Chondrocyte (in vitro differentiated cells): Measurements from ENCODE around the gene FNDC10. TPM values are rescaled to one million over a fixed set of nuclear protein-coding genes. Genes with fewer than 3 reads are reported as not detected.

ENCODE experiments used
- DNase-seq: peaks from one replicate; pipeline ENCODE4 v3.0.0; 2021; ENCODE audit warnings: mixed read lengths, low spot score
- H3K27ac Mint-ChIP-seq: one replicate; pipeline ENCODE4 v1.8.0; 2021; ENCODE audit warnings: mild to moderate bottlenecking, moderate library complexity, mixed read lengths; ENCODE audit not compliant: unreplicated experiment
- H3K27me3 Mint-ChIP-seq: 2 replicates; pipeline ENCODE4 v1.8.0; 2021; ENCODE audit warnings: low read depth, mixed read lengths
- H3K36me3 Mint-ChIP-seq: 2 replicates; pipeline ENCODE4 v1.8.0; 2021; ENCODE audit warnings: low read depth, mixed read lengths
- H3K4me1 Mint-ChIP-seq: 2 replicates; pipeline ENCODE4 v1.8.0; 2021; ENCODE audit warnings: low read depth, mild to moderate bottlenecking, mixed read lengths
- H3K4me3 Mint-ChIP-seq: one replicate; pipeline ENCODE4 v1.8.0; 2021; ENCODE audit warnings: mild to moderate bottlenecking, moderate library complexity, mixed read lengths; ENCODE audit not compliant: unreplicated experiment
- H3K9me3 Mint-ChIP-seq: 2 replicates; pipeline ENCODE4 v1.8.0; 2021; ENCODE audit warnings: low read depth, mixed read lengths
- CTCF ChIP-seq: fragments of 200-600 bp; sonication (generic); IDR thresholded peaks from 2 replicates; pipeline ENCODE4 v1.5.0; 2021; ENCODE audit warnings: antibody characterized with exemption, mild to moderate bottlenecking, moderate library complexity
- total RNA-seq: library from RNA; stranded (reverse); gene quantifications from 3 replicates; pipeline ENCODE4 v1.2.1, GENCODE V29; 2021

The FNDC10 gene
- total RNA-seq, 1 donor from 2014 or later: 24.8 TPM

- no peaks in the 10 kb centered on the region for H3K27me3 Mint-ChIP-seq
- H3K27ac Mint-ChIP-seq: peak overlapping the region; percentile 3
- no peaks in the 10 kb centered on the region for H3K9me3 Mint-ChIP-seq
- H3K36me3 Mint-ChIP-seq: peaks cover 19% of the 10 kb centered on the region
- H3K4me1 Mint-ChIP-seq: peaks cover 29% of the 10 kb centered on the region
- TF ChIP-seq CTCF: no peak
- no peak for DNase-seq
- H3K4me3 Mint-ChIP-seq: no peak overlapping the region
These were observed 34.6 kb downstream of the FNDC10 start for GRCh38 chr1:1565340-1565739.

GRCh38 chr1:1564268-1564667 lies 35.7 kb downstream of the FNDC10 start:
- DNase-seq: no peak
- peaks cover 20% of the 10 kb centered on the region for H3K4me1 Mint-ChIP-seq
- peaks cover 19% of the 10 kb centered on the region for H3K36me3 Mint-ChIP-seq
- H3K27ac Mint-ChIP-seq: peak overlapping the region; percentile 65
- H3K27me3 Mint-ChIP-seq: no peaks in the 10 kb centered on the region
- no peak overlapping the region for H3K4me3 Mint-ChIP-seq
- H3K9me3 Mint-ChIP-seq: no peaks in the 10 kb centered on the region
- no peak for TF ChIP-seq CTCF

GRCh38 chr1:1563688-1564087 lies 36.2 kb downstream of the FNDC10 start:
- DNase-seq: no peak
- TF ChIP-seq CTCF: no peak
- H3K4me1 Mint-ChIP-seq: peaks cover 18% of the 10 kb centered on the region
- no peak overlapping the region for H3K4me3 Mint-ChIP-seq
- no peaks in the 10 kb centered on the region for H3K9me3 Mint-ChIP-seq
- H3K36me3 Mint-ChIP-seq: peaks cover 19% of the 10 kb centered on the region
- H3K27me3 Mint-ChIP-seq: no peaks in the 10 kb centered on the region
- no peak overlapping the region for H3K27ac Mint-ChIP-seq

GRCh38 chr1:1562556-1563195 lies 37.3 kb downstream of the FNDC10 start:
- Mint-ChIP-seq H3K27me3 (no peaks in the 10 kb centered on the region), H3K27ac (no peak overlapping the region), H3K36me3 (peaks cover 19% of the 10 kb centered on the region), H3K9me3 (no peaks in the 10 kb centered on the region), H3K4me1 (peaks cover 14% of the 10 kb centered on the region), H3K4me3 (no peak overlapping the region)
- no peak for DNase-seq
- no peak for TF ChIP-seq CTCF

GRCh38 chr1:1561801-1562470 lies 38.0 kb downstream of the FNDC10 start:
- no peaks in the 10 kb centered on the region for H3K27me3 Mint-ChIP-seq
- no peak for TF ChIP-seq CTCF
- H3K4me3 Mint-ChIP-seq: no peak overlapping the region
- H3K4me1 Mint-ChIP-seq: peaks cover 7% of the 10 kb centered on the region
- DNase-seq: no peak
- H3K36me3 Mint-ChIP-seq: peaks cover 19% of the 10 kb centered on the region
- H3K9me3 Mint-ChIP-seq: no peaks in the 10 kb centered on the region
- H3K27ac Mint-ChIP-seq: no peak overlapping the region
